Mammary epithelial cell (primary cell): ENCODE results near the gene PIK3R3.

ENCODE experiments used
- EZH2 ChIP-seq: IDR thresholded peaks from 2 replicates; pipeline ENCODE4 v1.6.1; 2012; ENCODE audit warnings: low read length, inconsistent platforms, borderline replicate concordance
- TF ChIP-seq, protein P1 (sequence below), 2 donors: IDR thresholded peaks in 1 of 2; conservative IDR thresholded peaks in 1 of 2; 2 replicates each; pipeline ENCODE4 v1.5.1; 2011 to 2012; ENCODE audit warnings: inconsistent platforms in 2 of 2, low read length in 2 of 2, mild to moderate bottlenecking in 2 of 2, control low read depth in 1 of 2, low read depth in 1 of 2; ENCODE audit not compliant: insufficient read depth in 1 of 2; ENCODE audit errors: extremely low read depth in 1 of 2

DNA sequence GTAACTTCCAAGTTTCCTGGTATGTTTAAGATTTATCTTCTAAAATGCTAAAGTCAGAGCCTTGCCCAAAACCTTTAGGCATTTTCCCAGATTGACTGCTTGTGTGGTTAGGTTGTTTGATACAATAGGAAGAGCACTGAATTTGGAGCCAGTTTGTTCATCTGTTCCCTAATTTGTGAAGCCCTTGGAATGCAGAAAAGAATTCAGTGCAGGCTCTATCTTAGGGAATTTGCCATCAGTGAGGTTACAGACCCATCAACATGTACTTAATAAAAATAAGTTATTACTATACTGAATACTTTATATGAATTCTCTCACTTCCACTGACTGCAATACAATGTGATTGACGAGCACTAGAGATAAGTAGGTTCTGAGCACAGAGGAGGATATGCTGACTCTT lies 120.2 kb downstream of the PIK3R3 start:
- TF ChIP-seq, protein P1, sequence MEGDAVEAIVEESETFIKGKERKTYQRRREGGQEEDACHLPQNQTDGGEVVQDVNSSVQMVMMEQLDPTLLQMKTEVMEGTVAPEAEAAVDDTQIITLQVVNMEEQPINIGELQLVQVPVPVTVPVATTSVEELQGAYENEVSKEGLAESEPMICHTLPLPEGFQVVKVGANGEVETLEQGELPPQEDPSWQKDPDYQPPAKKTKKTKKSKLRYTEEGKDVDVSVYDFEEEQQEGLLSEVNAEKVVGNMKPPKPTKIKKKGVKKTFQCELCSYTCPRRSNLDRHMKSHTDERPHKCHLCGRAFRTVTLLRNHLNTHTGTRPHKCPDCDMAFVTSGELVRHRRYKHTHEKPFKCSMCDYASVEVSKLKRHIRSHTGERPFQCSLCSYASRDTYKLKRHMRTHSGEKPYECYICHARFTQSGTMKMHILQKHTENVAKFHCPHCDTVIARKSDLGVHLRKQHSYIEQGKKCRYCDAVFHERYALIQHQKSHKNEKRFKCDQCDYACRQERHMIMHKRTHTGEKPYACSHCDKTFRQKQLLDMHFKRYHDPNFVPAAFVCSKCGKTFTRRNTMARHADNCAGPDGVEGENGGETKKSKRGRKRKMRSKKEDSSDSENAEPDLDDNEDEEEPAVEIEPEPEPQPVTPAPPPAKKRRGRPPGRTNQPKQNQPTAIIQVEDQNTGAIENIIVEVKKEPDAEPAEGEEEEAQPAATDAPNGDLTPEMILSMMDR (conservative IDR thresholded peaks at IDR 0.05 in 1 of 2, IDR thresholded peaks at IDR 0.05 in 1 of 2; ENCODE audit: extremely low read depth in 1 of 2, insufficient read depth in 1 of 2, low read depth in 1 of 2, low read length in 2 of 2): no peak
- TF ChIP-seq EZH2: no peak
